ENCODE measurements around the gene DHX29.
A peak's percentile ranks its signal among the peaks of the same experiment; 100 is the strongest.

The DHX29 gene

GRCh38 chr5:55306641-55307382 is 682 bp downstream of the DHX29 start:
- peak overlapping the region; percentile 94 for H3K4me3 ChIP-seq (ENCODE audit: low read depth, low read length)
- peak overlapping the region; percentile 86 for H3K4me2 ChIP-seq (ENCODE audit: low read length)
- H3K79me2 ChIP-seq = peaks cover 57% of the 10 kb centered on the region
- peak overlapping the region; percentile 92 for H3K27ac ChIP-seq
- peak overlapping the region; percentile 94 for H2AFZ ChIP-seq
- no peaks in the 10 kb centered on the region for H3K27me3 ChIP-seq (ENCODE audit: control insufficient read depth, insufficient read depth, low read length)
- H3K9me3 ChIP-seq (ENCODE audit: control insufficient read depth, low read length) = no peaks in the 10 kb centered on the region
- TF ChIP-seq CTCF (IDR thresholded peaks at IDR 0.05) = no peak
- H3K4me1 ChIP-seq = peaks cover 18% of the 10 kb centered on the region
- H3K9ac ChIP-seq = peak overlapping the region; percentile 56
- no peaks in the 10 kb centered on the region for H3K36me3 ChIP-seq (ENCODE audit: control insufficient read depth, insufficient read depth, low read length)

GRCh38 chr5:55305345-55305744 is 2.1 kb downstream of the DHX29 start:
- Histone ChIP-seq H3K79me2 (peaks cover 63% of the 10 kb centered on the region), H3K36me3 (ENCODE audit: control insufficient read depth, insufficient read depth, low read length) (no peaks in the 10 kb centered on the region), H3K4me3 (ENCODE audit: low read depth, low read length) (no peak overlapping the region), H3K9me3 (ENCODE audit: control insufficient read depth, low read length) (no peaks in the 10 kb centered on the region), H3K4me2 (ENCODE audit: low read length) (peak overlapping the region; percentile 86), H3K27me3 (ENCODE audit: control insufficient read depth, insufficient read depth, low read length) (no peaks in the 10 kb centered on the region), H3K4me1 (peaks cover 18% of the 10 kb centered on the region), H3K9ac (no peak overlapping the region), H3K27ac (no peak overlapping the region), H2AFZ (no peak overlapping the region)
- no peak for TF ChIP-seq CTCF (IDR thresholded peaks at IDR 0.05)

GRCh38 chr5:55304584-55304983 is 2.9 kb downstream of the DHX29 start:
- Histone ChIP-seq H3K79me2 (peaks cover 63% of the 10 kb centered on the region), H3K4me1 (peaks cover 18% of the 10 kb centered on the region), H3K27ac (no peak overlapping the region), H3K4me3 (ENCODE audit: low read depth, low read length) (no peak overlapping the region), H3K4me2 (ENCODE audit: low read length) (no peak overlapping the region), H3K27me3 (ENCODE audit: control insufficient read depth, insufficient read depth, low read length) (no peaks in the 10 kb centered on the region), H2AFZ (no peak overlapping the region), H3K36me3 (ENCODE audit: control insufficient read depth, insufficient read depth, low read length) (no peaks in the 10 kb centered on the region), H3K9me3 (ENCODE audit: control insufficient read depth, low read length) (no peaks in the 10 kb centered on the region), H3K9ac (no peak overlapping the region)
- no peak for TF ChIP-seq CTCF (IDR thresholded peaks at IDR 0.05)

GRCh38 chr5:55303238-55303690 is 4.2 kb downstream of the DHX29 start:
- no peak for TF ChIP-seq CTCF (IDR thresholded peaks at IDR 0.05)
- no peak overlapping the region for H3K4me3 ChIP-seq (ENCODE audit: low read depth, low read length)
- H3K9me3 ChIP-seq (ENCODE audit: control insufficient read depth, low read length) = no peaks in the 10 kb centered on the region
- no peak overlapping the region for H3K27ac ChIP-seq
- no peaks in the 10 kb centered on the region for H3K27me3 ChIP-seq (ENCODE audit: control insufficient read depth, insufficient read depth, low read length)
- peaks cover 10% of the 10 kb centered on the region for H3K4me1 ChIP-seq
- no peak overlapping the region for H3K9ac ChIP-seq
- H2AFZ ChIP-seq = no peak overlapping the region
- no peaks in the 10 kb centered on the region for H3K36me3 ChIP-seq (ENCODE audit: control insufficient read depth, insufficient read depth, low read length)
- H3K4me2 ChIP-seq (ENCODE audit: low read length) = no peak overlapping the region
- H3K79me2 ChIP-seq = peaks cover 51% of the 10 kb centered on the region

GRCh38 chr5:55300890-55301289 is 6.6 kb downstream of the DHX29 start:
- H2AFZ ChIP-seq = no peak overlapping the region

More at GRCh38 chr5:55300890-55301289, 6.6 kb downstream of the DHX29 start:
- Histone ChIP-seq H3K36me3 (ENCODE audit: control insufficient read depth, insufficient read depth, low read length) (no peaks in the 10 kb centered on the region), H3K9ac (no peak overlapping the region), H3K79me2 (peaks cover 35% of the 10 kb centered on the region), H3K27me3 (ENCODE audit: control insufficient read depth, insufficient read depth, low read length) (no peaks in the 10 kb centered on the region), H3K4me2 (ENCODE audit: low read length) (no peak overlapping the region), H3K27ac (no peak overlapping the region), H3K4me1 (peaks cover 3% of the 10 kb centered on the region), H3K4me3 (ENCODE audit: low read depth, low read length) (no peak overlapping the region), H3K9me3 (ENCODE audit: control insufficient read depth, low read length) (no peaks in the 10 kb centered on the region)
- no peak for TF ChIP-seq CTCF (IDR thresholded peaks at IDR 0.05)

Measured in parathyroid adenoma (tissue), 2 donors.